NK-92 treated with Interleukin-12 subunit alpha and Interleukin-12 subunit beta, amount 100 ng/mL, for 24 hours (cell line): ENCODE measurements around the gene MRPL40.
"Not testable (repeated sequence)": the region's sequence is repeated elsewhere in the genome, so short reads cannot be mapped to it uniquely, and the experiment has no call there.

Experiments used
- DNase-seq: peaks from one replicate; lab custom pipeline; 2025; lab: John Stamatoyannopoulos, UW

Gene MRPL40

GRCh38 chr22:19407649-19408606 lies 24.4 kb upstream of the MRPL40 start:
- no peak for DNase-seq

DNA sequence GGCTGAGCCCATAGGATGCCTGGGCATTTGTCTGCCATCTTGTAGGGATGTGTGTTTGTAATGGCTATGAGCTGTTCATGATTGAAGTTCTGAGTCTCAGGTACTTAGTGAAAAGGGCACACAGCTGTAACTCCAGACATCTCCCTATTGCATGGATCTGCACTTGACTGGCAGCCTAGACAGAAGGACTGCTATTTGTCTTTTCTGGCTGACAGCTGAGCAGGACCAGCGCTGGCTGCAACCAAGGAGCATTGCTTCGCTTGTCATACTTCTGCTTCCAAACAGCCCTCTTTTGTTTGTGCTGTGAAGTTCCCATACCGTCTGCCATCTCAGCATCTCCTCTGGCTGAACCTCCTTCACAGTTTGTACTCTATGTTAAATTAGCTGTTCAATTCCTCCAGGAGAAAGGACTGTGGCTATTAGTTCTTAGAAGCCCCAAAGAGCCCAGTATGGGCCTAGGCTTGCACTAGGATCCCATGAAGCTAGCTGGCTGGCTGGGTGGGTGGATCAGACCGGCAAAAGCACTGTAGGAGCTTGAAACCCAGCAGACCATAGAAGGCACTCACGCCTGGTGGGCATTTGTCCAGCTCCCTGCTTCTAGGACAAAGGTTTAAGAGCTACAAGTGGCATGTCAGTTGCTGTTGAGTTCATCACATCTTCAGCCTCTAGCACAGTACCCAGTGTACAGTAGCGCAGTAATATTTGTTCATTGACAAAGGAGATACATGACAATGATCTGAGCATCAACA lies 21.2 kb upstream of the MRPL40 start:
- no peak for DNase-seq

DNA sequence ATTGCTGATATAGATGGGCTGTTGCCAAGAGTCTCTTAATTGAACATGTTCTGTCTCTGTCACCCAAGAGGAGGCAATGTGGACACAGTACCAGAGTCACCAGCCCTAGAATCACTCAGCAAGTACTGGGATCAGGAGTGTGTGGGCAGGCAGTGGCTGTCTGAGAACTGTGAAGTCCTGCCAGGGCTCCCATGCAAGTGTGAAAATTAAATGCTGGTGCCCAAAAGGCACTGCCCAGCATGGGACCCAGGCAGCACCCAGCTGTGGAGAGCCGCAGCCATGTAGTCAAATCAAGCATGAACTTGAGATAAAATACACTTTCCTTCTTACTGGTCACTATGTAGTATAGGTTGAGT lies 20.7 kb upstream of the MRPL40 start:
- DNase-seq: no peak

DNA sequence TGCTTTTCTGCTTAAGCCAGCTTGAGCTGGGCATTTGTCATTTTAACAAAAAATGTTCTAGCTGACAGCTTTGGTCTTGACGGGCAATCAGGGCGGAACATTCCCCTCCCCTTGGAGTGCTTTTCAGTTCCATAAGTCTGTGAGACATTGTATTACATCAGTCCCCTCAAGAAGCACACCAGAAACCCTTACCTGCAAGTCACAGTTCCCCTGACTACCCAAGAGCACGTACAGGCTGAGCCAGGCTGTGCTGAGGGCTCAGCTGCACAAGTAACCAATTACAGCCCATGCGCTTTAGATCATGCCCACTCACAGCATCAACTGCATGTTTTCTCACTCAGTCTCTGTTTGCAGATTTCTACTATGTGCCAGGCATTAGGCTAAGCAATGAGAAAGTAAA lies 19.9 kb upstream of the MRPL40 start:
- no peak for DNase-seq

- DNase-seq: no peak
These were observed 19.4 kb upstream of the MRPL40 start for GRCh38 chr22:19412923-19413322.

GRCh38 chr22:19419086-19419463 lies 13.3 kb upstream of the MRPL40 start:
- DNase-seq: peak; percentile 21

DNA sequence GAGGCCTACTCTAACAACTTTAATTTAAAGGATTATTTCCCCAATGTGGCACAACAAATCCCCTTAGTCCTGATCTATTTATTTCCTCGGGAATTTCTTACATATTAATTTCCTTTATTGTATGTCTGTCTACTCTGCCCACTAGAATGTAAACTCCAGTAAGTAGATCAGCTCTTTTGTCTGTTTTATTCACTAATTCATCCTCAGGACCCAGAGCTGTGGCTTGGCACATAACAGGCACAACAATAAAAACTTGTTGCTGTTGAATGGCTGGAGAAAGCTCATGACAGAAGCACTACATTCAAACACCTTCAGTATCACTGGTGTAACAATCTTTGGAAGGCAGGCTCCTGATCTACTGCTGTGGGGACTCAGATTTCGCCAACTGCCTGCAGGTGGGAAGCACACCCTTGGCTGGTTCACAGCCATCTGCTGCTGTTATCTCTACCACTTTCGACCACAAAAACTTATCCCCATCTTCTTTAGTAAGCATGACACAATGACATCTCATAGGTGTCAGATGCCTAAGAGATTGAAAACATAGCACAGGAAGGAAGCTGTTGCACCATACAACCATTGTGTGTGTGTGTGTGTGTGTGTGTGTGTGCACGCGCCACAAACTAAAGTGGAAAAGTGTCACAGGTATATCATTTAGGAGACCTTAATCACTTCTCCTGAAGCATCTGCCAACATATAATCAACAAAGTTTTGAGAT lies 12.7 kb upstream of the MRPL40 start:
- peak; percentile 19 for DNase-seq

- no peak for DNase-seq
These were observed 12.0 kb upstream of the MRPL40 start for GRCh38 chr22:19420321-19420720.

GRCh38 chr22:19422440-19423301 lies 9.7 kb upstream of the MRPL40 start:
- DNase-seq: no peak

- DNase-seq: no peak
These were observed 8.2 kb upstream of the MRPL40 start for GRCh38 chr22:19424186-19424500.

DNA sequence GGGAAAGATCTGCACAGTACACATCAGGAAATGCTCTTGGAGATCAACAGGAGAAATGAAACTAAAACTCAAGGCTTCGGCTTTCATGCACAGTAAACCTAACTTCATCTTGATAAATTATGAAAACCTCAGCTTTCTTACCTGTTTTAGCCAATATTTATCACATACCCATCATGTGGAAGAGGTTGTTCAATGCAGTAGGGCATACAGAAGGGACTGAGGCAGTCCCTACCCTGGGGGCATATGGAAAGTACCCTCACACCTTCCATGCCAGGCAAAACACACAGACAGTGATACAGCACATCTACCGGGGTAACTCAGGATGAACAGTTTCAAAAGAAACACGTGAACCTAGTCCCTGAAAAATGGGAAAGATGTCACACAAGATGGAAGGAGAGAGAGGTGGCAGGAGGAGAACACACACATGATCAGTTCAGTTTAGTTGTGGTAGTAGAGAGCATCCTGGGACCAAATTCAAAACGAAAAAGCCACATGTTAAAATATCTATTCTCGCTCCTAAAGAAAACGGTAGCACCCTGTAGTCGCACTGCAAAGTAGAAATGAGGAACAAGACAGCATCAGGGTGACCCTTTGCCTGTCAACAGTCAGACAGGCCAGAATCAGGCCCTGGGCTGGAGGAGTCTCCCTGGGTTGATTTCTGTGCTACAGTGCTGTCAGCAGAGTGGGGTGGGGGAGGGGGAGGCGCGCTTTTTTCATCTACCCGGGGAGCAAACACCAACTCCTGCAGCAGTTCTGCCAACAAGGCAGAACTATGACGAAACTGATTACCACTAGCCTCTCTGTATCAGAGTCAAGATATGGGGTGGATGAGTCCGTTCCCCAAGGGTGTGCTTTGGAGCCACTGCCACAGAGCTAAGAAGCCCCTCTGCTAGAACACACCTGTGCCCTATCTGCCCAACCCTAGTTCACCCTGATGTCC lies 2.1 kb upstream of the MRPL40 start:
- DNase-seq: peak; percentile 16

DNA sequence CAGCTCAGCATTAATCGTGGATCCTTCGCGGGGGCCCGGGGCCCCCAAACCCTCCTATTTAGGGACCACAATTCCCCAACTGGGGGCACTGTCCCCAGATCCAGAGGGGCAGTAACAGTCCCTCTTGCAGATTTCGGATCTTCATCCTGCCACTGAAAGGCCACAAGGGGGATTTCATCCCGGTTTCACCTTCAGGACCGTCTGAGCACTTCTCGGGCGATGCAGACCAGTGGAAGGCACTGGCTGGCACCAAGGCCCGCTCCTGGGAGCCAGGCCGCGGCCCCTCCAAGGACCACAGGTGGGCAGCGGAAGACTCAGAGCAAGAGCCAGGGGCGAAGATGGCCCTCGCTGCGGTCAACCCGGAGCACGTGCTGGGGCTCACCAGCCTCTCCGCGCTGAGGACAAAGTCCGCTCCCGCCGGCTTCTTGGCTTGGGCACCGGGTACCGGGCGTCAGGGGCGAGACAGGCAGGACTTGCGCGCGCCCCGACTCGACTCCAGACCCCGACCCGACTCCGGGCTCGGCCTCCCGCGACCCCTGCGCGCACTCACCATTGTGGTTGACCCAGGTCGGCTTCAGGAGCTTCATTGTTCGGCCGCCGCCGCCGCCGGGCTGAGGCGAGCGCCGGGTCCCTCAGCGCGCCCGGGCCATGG lies 1.3 kb upstream of the MRPL40 start:
- no peak for DNase-seq

- DNase-seq: peak; percentile 63
These were observed 654 bp upstream of the MRPL40 start, which contains the start of gene HIRA for GRCh38 chr22:19431649-19432132. HIRA (minus strand) TSS chr22:19431733; CDS start chr22:19431476, 257 bp downstream.

GRCh38 chr22:19434401-19434800 lies 2.1 kb downstream of the MRPL40 start:
- no peak for DNase-seq

- no peak for DNase-seq
These were observed 2.7 kb downstream of the MRPL40 start for GRCh38 chr22:19434829-19435580.

- not testable (repeated sequence) for DNase-seq
These were observed 4.3 kb downstream of the MRPL40 start for GRCh38 chr22:19436444-19437161.

GRCh38 chr22:19438298-19438697 lies 6.0 kb downstream of the MRPL40 start:
- no peak for DNase-seq

DNA sequence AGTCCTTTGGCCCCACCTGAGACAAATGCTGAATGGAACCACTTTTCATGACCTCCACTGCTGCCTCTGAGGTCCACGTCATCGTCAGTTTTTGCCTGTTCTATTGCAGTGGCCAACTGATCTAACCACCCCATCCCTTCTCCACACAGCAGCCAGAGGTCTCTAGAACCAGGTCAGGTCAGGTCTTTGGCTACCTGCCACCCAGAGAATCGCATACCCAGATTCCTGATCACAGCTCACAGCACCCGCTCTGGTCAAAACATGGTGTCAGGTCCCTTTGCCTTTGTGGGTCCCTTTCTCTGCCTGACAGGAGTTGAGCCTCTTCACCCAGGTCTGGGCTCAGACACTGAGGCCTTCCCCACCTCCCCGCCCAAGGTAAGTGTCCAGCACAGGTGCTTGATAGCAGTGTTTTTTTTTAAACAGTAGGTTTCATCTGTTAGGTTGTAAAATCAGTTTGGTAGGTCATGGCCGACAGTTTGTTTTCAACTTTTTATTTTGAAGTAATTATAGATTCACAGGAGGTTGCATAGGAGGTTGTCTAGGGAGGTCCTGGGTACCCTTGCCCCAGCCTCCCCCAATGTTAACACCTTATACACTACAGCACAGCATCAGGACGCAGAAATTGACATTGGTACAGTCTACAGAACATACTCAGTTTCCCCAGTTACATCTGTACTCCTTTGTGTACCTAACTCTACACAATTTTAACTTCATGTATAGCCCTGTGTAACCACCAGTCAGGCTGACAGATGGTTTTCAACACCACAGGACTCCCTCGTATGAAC lies 8.3 kb downstream of the MRPL40 start:
- DNase-seq: no peak
